Loucy (cell line): ENCODE data around the gene DIPK1A.

ENCODE experiments used
- H2AFZ ChIP-seq: fragments of 200-600 bp; sonication (generic); 2 replicates; pipeline ENCODE4 v1.6.0; 2016; ENCODE audit warnings: antibody characterized with exemption, mild to moderate bottlenecking, low read length, moderate library complexity
- H3F3A ChIP-seq: fragments of 200-600 bp; 2 replicates; pipeline ENCODE4 v1.6.0; 2016; ENCODE audit warnings: antibody characterized with exemption, low read depth, mild to moderate bottlenecking
- H3K27me3 ChIP-seq: fragments of 200-600 bp; sonication (generic); 2 replicates; pipeline ENCODE4 v1.6.1; 2014; ENCODE audit warnings: low read length, mild to moderate bottlenecking; ENCODE audit not compliant: insufficient read depth, poor library complexity, severe bottlenecking
- H3K36me3 ChIP-seq: fragments of 200-600 bp; sonication (generic); 2 replicates; pipeline ENCODE4 v1.6.1; 2016; ENCODE audit warnings: low read length; ENCODE audit not compliant: insufficient read depth
- H3K4me1 ChIP-seq: fragments of 200-600 bp; sonication (generic); 2 replicates; pipeline ENCODE4 v1.5.1; 2014; ENCODE audit warnings: low read length, mild to moderate bottlenecking; ENCODE audit not compliant: insufficient read depth, poor library complexity, severe bottlenecking
- H3K4me2 ChIP-seq: fragments of 200-600 bp; sonication (generic); 2 replicates; pipeline ENCODE4 v1.6.0; 2014; ENCODE audit warnings: antibody characterized with exemption, low read length, low read depth, mild to moderate bottlenecking; ENCODE audit not compliant: poor library complexity, severe bottlenecking
- H3K4me3 ChIP-seq: fragments of 200-600 bp; sonication (generic); 2 replicates; pipeline ENCODE4 v1.5.1; 2014; ENCODE audit warnings: low read length, mild to moderate bottlenecking, mixed read lengths; ENCODE audit not compliant: poor library complexity, severe bottlenecking
- H3K79me2 ChIP-seq: fragments of 200-600 bp; sonication (generic); 2 replicates; pipeline ENCODE4 v1.6.1; 2014; ENCODE audit warnings: low read length; ENCODE audit not compliant: insufficient read depth
- H3K9ac ChIP-seq: fragments of 200-600 bp; sonication (generic); 2 replicates; pipeline ENCODE4 v1.6.0; 2014; ENCODE audit warnings: mild to moderate bottlenecking, low read depth, low read length, moderate library complexity; ENCODE audit not compliant: poor library complexity, severe bottlenecking
- H3K9me2 ChIP-seq: fragments of 200-600 bp; sonication (generic); replicated peaks from 2 replicates; pipeline ENCODE4 v1.6.1; 2016; ENCODE audit warnings: low read depth, low read length, mixed read lengths
- H3K9me3 ChIP-seq: fragments of 200-600 bp; sonication (generic); 2 replicates; pipeline ENCODE4 v1.6.1; 2014; ENCODE audit warnings: mild to moderate bottlenecking, antibody characterized with exemption, low read length, low read depth; ENCODE audit not compliant: insufficient read depth
- H4K20me1 ChIP-seq: fragments of 200-600 bp; sonication (generic); 2 replicates; pipeline ENCODE4 v1.6.0; 2014; ENCODE audit warnings: antibody characterized with exemption, low read length, mild to moderate bottlenecking; ENCODE audit not compliant: insufficient read depth, poor library complexity, severe bottlenecking
- EZH2phosphoT487 ChIP-seq: fragments of 200-600 bp; IDR thresholded peaks from 2 replicates; pipeline ENCODE4 v1.6.1; 2018; ENCODE audit warnings: antibody characterized with exemption, mild to moderate bottlenecking, moderate library complexity, borderline replicate concordance
- TF ChIP-seq, protein P1 (sequence below): fragments of 200-600 bp; sonication (generic); conservative IDR thresholded peaks from 2 replicates; pipeline ENCODE4 v1.5.1; 2014; ENCODE audit warnings: mild to moderate bottlenecking, antibody characterized with exemption, low read length

DIPK1A gene

GRCh38 chr1:92940541-92940940 lies 20.7 kb downstream of the DIPK1A start:
- no peaks in the 10 kb centered on the region for H3F3A ChIP-seq
- H3K9me3 ChIP-seq: no peaks in the 10 kb centered on the region
- no peaks in the 10 kb centered on the region for H3K27me3 ChIP-seq
- H3K4me3 ChIP-seq: no peak overlapping the region
- no peaks in the 10 kb centered on the region for H3K9me2 ChIP-seq
- no peaks in the 10 kb centered on the region for H4K20me1 ChIP-seq
- no peaks in the 10 kb centered on the region for H3K36me3 ChIP-seq
- H3K4me1 ChIP-seq: peaks cover 32% of the 10 kb centered on the region
- H3K4me2 ChIP-seq: no peak overlapping the region
- no peak overlapping the region for H2AFZ ChIP-seq
- no peak for TF ChIP-seq EZH2phosphoT487
- TF ChIP-seq, protein P1, sequence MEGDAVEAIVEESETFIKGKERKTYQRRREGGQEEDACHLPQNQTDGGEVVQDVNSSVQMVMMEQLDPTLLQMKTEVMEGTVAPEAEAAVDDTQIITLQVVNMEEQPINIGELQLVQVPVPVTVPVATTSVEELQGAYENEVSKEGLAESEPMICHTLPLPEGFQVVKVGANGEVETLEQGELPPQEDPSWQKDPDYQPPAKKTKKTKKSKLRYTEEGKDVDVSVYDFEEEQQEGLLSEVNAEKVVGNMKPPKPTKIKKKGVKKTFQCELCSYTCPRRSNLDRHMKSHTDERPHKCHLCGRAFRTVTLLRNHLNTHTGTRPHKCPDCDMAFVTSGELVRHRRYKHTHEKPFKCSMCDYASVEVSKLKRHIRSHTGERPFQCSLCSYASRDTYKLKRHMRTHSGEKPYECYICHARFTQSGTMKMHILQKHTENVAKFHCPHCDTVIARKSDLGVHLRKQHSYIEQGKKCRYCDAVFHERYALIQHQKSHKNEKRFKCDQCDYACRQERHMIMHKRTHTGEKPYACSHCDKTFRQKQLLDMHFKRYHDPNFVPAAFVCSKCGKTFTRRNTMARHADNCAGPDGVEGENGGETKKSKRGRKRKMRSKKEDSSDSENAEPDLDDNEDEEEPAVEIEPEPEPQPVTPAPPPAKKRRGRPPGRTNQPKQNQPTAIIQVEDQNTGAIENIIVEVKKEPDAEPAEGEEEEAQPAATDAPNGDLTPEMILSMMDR: no peak
- H3K9ac ChIP-seq: no peak overlapping the region
- peaks cover 34% of the 10 kb centered on the region; the same call in 1 of the 2 replicates for H3K79me2 ChIP-seq

- no peak for TF ChIP-seq EZH2phosphoT487
- TF ChIP-seq, protein P1: no peak
- Histone ChIP-seq H4K20me1 (no peaks in the 10 kb centered on the region), H3K36me3 (no peaks in the 10 kb centered on the region), H3F3A (no peaks in the 10 kb centered on the region), H3K27me3 (no peaks in the 10 kb centered on the region), H3K9me3 (no peaks in the 10 kb centered on the region), H3K9me2 (no peaks in the 10 kb centered on the region), H3K9ac (no peak overlapping the region), H3K4me2 (no peak overlapping the region), H3K4me3 (no peak overlapping the region), H2AFZ (no peak overlapping the region), H3K4me1 (peaks cover 21% of the 10 kb centered on the region), H3K79me2 (peaks cover 23% of the 10 kb centered on the region; the same call in 1 of the 2 replicates)
Observed at GRCh38 chr1:92937731-92938130, 23.5 kb downstream of the DIPK1A start.

GRCh38 chr1:92936865-92937264 lies 24.4 kb downstream of the DIPK1A start:
- Histone ChIP-seq H3K4me1 (peaks cover 18% of the 10 kb centered on the region), H3K4me2 (no peak overlapping the region), H2AFZ (no peak overlapping the region), H3K36me3 (no peaks in the 10 kb centered on the region), H3K79me2 (peaks cover 18% of the 10 kb centered on the region; the same call in 1 of the 2 replicates), H4K20me1 (no peaks in the 10 kb centered on the region), H3K27me3 (no peaks in the 10 kb centered on the region), H3K9me2 (no peaks in the 10 kb centered on the region), H3K9ac (no peak overlapping the region), H3K9me3 (no peaks in the 10 kb centered on the region), H3F3A (no peaks in the 10 kb centered on the region), H3K4me3 (no peak overlapping the region)
- no peak for TF ChIP-seq EZH2phosphoT487
- TF ChIP-seq, protein P1: no peak
